ELR (cell line): ENCODE results near the gene LIMK2.
"Not testable (repeated sequence)": the region's sequence is repeated elsewhere in the genome, so short reads cannot be mapped to it uniquely, and the experiment has no call there.

Experiments used
- DNase-seq: peaks from one replicate; pipeline ENCODE4 v3.0.0-alpha.2; 2015; ENCODE audit warnings: low read depth

LIMK2 gene

GRCh38 chr22:31290494-31291471, 78.7 kb downstream of the LIMK2 start:
- DNase-seq, result peak; percentile 94

GRCh38 chr22:31291481-31292235, 79.6 kb downstream of the LIMK2 start:
- DNase-seq, result peak; percentile 45

GRCh38 chr22:31292236-31292989, 80.3 kb downstream of the LIMK2 start, which contains the start of gene PIK3IP1:
PIK3IP1 (minus strand) TSS chr22:31292488; CDS start chr22:31292344, 144 bp downstream.
- DNase-seq, result peak; percentile 91

- DNase-seq, result no peak
These were observed 83.3 kb downstream of the LIMK2 start for GRCh38 chr22:31295360-31295759.

- DNase-seq, result peak; percentile 68
These were observed 83.9 kb downstream of the LIMK2 start for GRCh38 chr22:31295831-31296657.

- no peak for DNase-seq
These were observed 88.8 kb downstream of the LIMK2 start for GRCh38 chr22:31300896-31301295.

- DNase-seq, result no peak
These were observed 89.9 kb downstream of the LIMK2 start for GRCh38 chr22:31302006-31302405.

GRCh38 chr22:31302537-31302936, 90.4 kb downstream of the LIMK2 start:
- no peak for DNase-seq

GRCh38 chr22:31305194-31305593, 93.1 kb downstream of the LIMK2 start:
- DNase-seq, result no peak

GRCh38 chr22:31308181-31308580, 96.1 kb downstream of the LIMK2 start:
- no peak for DNase-seq

- peak; percentile 63 for DNase-seq
These were observed 101.5 kb downstream of the LIMK2 start for GRCh38 chr22:31313366-31314147.

GRCh38 chr22:31314220-31314619, 102.1 kb downstream of the LIMK2 start:
- not testable (repeated sequence) for DNase-seq

GRCh38 chr22:31321421-31321820, 109.3 kb downstream of the LIMK2 start:
- DNase-seq, result no peak

- DNase-seq, result no peak
These were observed 111.8 kb downstream of the LIMK2 start for GRCh38 chr22:31323578-31324550.

GRCh38 chr22:31326877-31327276, 114.8 kb downstream of the LIMK2 start:
- DNase-seq, result no peak

GRCh38 chr22:31327806-31328543, 115.9 kb downstream of the LIMK2 start:
- no peak for DNase-seq

- no peak for DNase-seq
These were observed 116.5 kb downstream of the LIMK2 start for GRCh38 chr22:31328544-31328960.

GRCh38 chr22:31329029-31329428, 116.9 kb downstream of the LIMK2 start:
- peak; percentile 48 for DNase-seq
